ENCODE data around the gene OR11H1. TPM values are rescaled to one million over a fixed set of nuclear protein-coding genes. Genes with fewer than 3 reads are reported as not detected.
"Not testable (repeated sequence)": the region's sequence is repeated elsewhere in the genome, so short reads cannot be mapped to it uniquely, and the experiment has no call there.

OR11H1 gene, protein sequence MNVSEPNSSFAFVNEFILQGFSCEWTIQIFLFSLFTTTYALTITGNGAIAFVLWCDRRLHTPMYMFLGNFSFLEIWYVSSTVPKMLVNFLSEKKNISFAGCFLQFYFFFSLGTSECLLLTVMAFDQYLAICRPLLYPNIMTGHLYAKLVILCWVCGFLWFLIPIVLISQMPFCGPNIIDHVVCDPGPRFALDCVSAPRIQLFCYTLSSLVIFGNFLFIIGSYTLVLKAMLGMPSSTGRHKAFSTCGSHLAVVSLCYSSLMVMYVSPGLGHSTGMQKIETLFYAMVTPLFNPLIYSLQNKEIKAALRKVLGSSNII
- total RNA-seq: not detected in 3 replicates

DNA sequence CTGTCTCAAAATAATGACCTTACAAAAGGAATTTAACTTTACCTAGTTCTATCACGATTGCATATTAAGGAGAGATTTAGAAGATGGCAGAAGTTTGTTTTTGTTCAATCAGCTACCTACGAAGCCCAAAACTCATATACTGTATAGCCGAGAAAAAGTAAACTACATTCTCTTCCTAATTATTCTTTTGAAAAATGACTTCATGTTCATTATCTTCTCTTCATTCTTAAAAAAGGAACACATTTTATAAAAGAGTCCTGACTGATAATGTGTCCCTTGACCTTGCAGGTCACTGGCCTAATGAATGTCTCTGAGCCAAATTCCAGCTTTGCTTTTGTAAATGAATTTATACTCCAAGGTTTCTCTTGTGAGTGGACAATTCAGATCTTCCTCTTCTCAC is at the start of gene OR11H1:
Gene OR11H1, plus strand, starts transcription at position 301 of the 400 bp plus-strand sequence. Its CDS starts 0 bp downstream, at position 301.
- DNase-seq (ENCODE audit: low spot score in 2 of 2, unreplicated experiment in 2 of 2); H3K4me1 Mint-ChIP-seq; H3K27ac Mint-ChIP-seq; H3K36me3 Mint-ChIP-seq; H3K27me3 Mint-ChIP-seq (ENCODE audit: low read depth); H3K4me3 Mint-ChIP-seq; H3K9me3 Mint-ChIP-seq: not testable (repeated sequence)

DNA sequence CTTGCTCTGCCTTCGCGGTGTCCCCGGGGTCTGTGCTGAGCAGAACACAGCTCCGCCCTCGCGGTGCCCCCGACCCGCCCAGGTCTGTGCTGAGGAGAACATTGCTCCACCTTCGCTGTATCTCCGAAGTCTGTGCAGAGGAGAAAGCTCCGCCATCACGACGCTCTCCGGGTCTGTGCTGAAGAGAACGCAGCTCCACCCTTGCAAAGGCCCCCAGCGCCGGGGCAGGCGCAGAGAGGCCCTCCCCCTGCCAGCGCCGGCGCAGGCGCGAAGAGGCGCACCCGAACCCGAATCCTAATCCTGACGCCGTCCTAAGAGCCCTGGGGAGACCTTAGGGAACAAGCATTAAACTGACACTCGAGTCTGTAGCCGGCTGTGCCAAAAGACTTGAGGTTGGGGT is 18.0 kb upstream of the OR11H1 start:
- H3K27ac Mint-ChIP-seq; DNase-seq (ENCODE audit: low spot score in 2 of 2, unreplicated experiment in 2 of 2); H3K4me3 Mint-ChIP-seq; H3K4me1 Mint-ChIP-seq; H3K36me3 Mint-ChIP-seq; H3K9me3 Mint-ChIP-seq; H3K27me3 Mint-ChIP-seq (ENCODE audit: low read depth): not testable (repeated sequence)

DNA sequence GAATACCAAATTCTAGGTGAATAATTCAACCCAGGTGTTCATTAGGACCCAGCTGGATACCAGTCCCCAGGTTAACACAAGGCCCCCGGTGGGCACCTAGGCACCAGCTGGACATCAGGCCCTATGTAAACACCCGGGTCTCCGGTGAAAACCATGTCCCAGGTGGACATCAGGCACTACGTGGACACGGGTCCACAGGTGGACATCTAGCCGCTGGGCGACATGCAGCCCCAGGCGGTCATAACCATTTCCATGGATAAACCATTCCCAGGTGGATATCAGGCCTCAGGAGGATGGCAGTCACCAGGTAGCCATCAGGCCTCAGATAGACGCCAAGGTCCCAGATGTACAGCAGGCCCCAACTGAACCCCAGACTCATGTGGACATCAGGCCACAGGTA is 12.1 kb upstream of the OR11H1 start:
- not testable (repeated sequence) for H3K27ac Mint-ChIP-seq; H3K36me3 Mint-ChIP-seq; H3K9me3 Mint-ChIP-seq; H3K4me1 Mint-ChIP-seq; DNase-seq (ENCODE audit: low spot score in 2 of 2, unreplicated experiment in 2 of 2); H3K27me3 Mint-ChIP-seq (ENCODE audit: low read depth); H3K4me3 Mint-ChIP-seq

DNA sequence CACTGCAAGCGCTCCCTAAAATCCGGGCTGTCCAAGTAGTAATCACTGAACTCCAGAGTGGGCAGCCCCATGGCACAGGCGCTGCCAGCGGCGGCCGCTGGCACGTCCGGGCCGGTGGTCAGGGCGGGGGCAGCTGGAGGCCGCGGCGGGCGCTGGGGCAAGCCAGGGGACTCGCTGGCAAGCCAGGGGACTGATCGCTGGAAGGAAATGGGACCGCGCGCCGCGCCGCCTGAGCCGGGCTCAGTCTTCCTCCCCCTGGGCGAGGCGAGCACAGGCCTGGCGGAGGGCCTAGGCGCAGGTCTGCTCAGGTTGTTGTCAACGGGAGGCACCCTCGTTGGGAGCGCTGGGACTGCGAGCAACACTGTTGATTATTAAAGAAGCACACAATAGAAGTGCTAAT is 25.8 kb downstream of the OR11H1 start:
- not testable (repeated sequence) for H3K27me3 Mint-ChIP-seq (ENCODE audit: low read depth); H3K4me3 Mint-ChIP-seq; H3K9me3 Mint-ChIP-seq; H3K27ac Mint-ChIP-seq; DNase-seq (ENCODE audit: low spot score in 2 of 2, unreplicated experiment in 2 of 2); H3K36me3 Mint-ChIP-seq; H3K4me1 Mint-ChIP-seq

DNA sequence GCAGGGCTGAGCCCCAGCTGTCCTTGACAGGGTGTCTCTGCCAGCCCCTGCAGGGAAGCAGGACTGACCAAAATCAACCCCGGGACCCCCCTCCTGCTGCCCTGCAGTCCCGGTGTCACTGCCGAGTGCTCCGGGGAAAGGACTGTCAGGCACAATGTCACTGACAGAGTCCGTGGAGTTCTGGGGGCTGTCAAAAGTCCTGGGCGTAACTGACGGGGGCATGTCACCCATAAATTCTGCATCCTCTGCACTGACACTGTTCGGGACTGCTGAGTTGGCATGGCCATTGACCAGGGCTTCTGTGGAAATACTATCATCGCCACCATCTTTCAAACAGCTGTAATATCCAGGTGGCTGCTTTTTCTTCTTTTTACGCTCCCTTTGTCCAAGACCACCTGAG is 35.5 kb downstream of the OR11H1 start:
- H3K4me3 Mint-ChIP-seq; H3K27ac Mint-ChIP-seq; H3K36me3 Mint-ChIP-seq; DNase-seq (ENCODE audit: low spot score in 2 of 2, unreplicated experiment in 2 of 2); H3K9me3 Mint-ChIP-seq; H3K27me3 Mint-ChIP-seq (ENCODE audit: low read depth); H3K4me1 Mint-ChIP-seq: not testable (repeated sequence)

DNA sequence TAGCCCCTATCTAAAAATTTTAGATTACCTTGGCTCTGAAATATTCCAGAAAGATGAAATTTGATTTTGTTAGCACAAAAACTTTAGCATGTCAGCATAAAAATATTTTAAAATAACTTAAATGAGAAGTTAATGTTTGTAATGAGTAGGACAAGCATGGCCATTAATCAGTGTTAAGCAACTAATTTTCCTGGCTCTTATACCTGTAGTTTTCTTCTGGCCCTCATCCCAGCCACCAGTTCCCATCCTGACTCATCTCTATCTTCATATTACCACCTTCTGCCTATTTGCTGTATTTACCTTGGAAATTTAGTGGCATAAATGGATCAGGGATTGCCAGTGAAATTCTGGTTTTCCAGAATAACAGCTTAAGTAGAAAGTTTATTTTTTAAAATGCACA is 37.1 kb downstream of the OR11H1 start:
- H3K36me3 Mint-ChIP-seq; DNase-seq (ENCODE audit: low spot score in 2 of 2, unreplicated experiment in 2 of 2); H3K27ac Mint-ChIP-seq; H3K4me3 Mint-ChIP-seq; H3K4me1 Mint-ChIP-seq; H3K27me3 Mint-ChIP-seq (ENCODE audit: low read depth); H3K9me3 Mint-ChIP-seq: not testable (repeated sequence)

Other genes starting within 250 kb of the OR11H1 start
- gene POTEH, start 161.8 kb downstream of the OR11H1 start, total RNA-seq: 0.11 TPM in 1 of 3 replicates, not detected in the others

All from mesothelial cell of epicardium (in vitro differentiated cells).